GM21529 (cell line): ENCODE results near the gene SMARCD1.

Source experiments
- ATAC-seq: cut with Tn5 transposase; IDR thresholded peaks from one replicate; pipeline ENCODE4 v1.9.1; 2021; ENCODE audit not compliant: unreplicated experiment

The SMARCD1 gene

GRCh38 chr12:50103767-50104321 is 18.7 kb downstream of the SMARCD1 start, which contains the start of gene GPD1:
GPD1 (plus strand) TSS chr12:50104008; CDS start chr12:50104051, 43 bp downstream.
- ATAC-seq = no peak

GRCh38 chr12:50104417-50105366 is 19.6 kb downstream of the SMARCD1 start:
- no peak for ATAC-seq

GRCh38 chr12:50105913-50106450 is 20.8 kb downstream of the SMARCD1 start:
- ATAC-seq = no peak

DNA sequence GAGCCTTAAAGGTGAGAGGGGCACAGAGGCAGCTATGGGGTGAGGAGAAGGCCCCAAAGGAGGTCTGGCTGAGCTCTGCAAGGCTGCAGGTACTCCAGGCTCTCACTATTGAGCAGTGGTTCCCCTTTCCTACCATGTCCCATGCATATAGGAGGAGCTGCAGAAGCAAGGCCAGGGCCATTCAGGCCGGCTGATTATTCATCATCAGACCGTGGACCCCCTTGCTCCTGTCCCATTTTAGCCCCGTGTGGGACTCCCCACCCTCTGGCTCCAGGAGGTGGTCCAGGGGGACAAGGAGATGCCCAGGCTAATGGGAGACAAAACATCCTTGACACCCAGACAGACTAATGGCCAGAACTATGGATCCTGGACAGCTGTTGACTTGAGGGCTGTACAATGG is 21.8 kb downstream of the SMARCD1 start:
- ATAC-seq = no peak

GRCh38 chr12:50107416-50108268 is 22.5 kb downstream of the SMARCD1 start:
- no peak for ATAC-seq

DNA sequence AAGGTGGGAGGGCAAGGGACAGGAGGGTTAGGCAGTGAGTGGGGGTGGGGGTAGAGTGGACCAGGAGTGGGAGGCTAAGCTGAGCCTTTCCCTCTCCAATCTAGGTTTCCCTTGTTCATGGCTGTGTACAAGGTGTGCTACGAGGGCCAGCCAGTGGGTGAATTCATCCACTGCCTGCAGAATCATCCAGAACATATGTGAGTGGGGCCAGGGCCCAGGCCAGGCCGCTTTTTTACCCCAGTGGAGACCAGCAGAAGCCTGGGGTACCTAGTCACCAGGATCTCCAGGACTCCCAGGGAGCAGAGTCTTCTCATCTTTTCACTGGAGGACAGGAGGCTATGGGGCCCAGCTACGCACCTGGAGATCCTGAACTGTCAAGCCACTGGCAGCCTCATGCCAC is 24.2 kb downstream of the SMARCD1 start:
- no peak for ATAC-seq

- no peak for ATAC-seq
Observed at GRCh38 chr12:50110127-50110761, 25.1 kb downstream of the SMARCD1 start.

- peak; percentile 17 for ATAC-seq
Observed at GRCh38 chr12:50110762-50111351, 25.7 kb downstream of the SMARCD1 start.

DNA sequence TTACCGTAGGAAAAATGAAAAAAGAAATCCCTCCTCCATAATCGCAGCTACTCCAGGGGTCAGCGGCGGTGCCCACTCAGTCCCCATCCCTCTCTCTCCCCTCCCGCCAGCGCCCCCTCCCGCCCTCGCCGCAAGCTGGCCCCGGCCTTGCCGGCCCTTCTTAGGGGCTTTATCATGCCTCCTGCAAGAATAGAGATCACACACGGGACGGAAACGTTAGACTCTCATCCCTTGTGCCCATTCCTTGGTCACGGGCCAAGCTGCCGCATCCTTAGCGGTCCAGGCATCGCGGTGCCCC is 26.2 kb downstream of the SMARCD1 start:
- ATAC-seq = peak; percentile 2

DNA sequence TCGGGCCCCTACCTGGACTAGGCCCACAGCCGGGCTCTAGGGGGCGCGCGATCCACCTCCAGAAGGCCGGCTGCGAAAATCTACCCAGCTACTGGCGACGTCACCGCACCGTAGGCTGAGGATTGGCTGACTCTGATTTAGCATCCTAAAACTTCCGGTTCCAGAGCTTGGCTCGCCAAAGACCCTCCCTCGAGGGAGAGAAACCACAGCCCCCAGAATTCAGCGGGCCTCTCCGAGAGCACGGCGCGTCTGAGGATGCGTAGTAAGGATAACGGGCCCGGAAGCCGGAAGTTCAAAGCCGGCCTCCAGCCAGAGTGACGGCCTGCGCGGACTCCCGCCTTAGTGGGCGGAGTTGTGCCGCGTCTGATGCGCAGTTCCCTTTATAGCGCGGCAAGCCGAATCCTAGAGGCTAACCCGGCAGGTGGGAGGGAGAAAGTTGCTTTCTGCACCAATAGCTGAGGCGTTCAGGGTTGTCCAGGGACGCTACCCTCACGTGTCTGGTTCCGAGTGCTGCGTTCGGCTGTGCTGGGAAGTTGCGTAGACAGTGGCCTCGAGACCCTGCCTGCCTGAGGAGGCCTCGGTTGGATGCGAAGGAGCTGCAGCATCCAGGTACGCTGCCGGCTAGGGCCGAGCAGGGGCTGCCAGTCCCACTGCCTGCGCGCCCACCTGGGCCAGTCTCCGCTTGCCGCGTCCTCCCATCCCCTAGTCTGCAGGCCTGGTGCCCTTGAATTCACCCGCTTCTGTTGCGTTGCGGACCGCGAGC is 26.7 kb downstream of the SMARCD1 start, which contains the start of gene COX14:
Gene COX14 (plus strand): TSS at position 544 of the 763 bp plus-strand sequence. CDS start 7,808 bp downstream, outside the sequence.
- peak; percentile 77 for ATAC-seq

GRCh38 chr12:50112456-50113218 is 27.5 kb downstream of the SMARCD1 start:
- peak; percentile 2 for ATAC-seq

GRCh38 chr12:50117057-50117622 is 32.0 kb downstream of the SMARCD1 start:
- no peak for ATAC-seq

- no peak for ATAC-seq
Observed at GRCh38 chr12:50119387-50119786, 34.2 kb downstream of the SMARCD1 start.

- ATAC-seq = no peak
Observed at GRCh38 chr12:50120521-50120920, 35.4 kb downstream of the SMARCD1 start.

DNA sequence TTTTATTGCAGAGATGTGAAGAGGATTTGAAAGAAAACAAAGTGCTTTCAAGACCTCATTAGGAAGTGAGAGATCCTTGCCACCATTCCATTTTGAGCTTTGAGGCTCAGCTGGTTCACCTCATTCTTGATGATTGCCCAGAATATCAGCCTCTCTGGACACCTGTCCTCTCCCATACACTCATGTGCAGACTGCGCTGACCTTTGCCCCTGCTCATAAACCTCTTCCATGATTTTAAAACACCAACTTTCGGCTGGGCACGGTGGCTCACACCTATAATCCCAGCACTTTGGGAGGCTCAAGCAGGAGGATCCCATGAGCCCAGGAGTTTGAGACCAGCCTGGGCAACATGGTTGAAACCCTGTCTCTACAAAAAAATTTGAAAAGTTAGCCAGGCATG is 35.8 kb downstream of the SMARCD1 start:
- no peak for ATAC-seq

DNA sequence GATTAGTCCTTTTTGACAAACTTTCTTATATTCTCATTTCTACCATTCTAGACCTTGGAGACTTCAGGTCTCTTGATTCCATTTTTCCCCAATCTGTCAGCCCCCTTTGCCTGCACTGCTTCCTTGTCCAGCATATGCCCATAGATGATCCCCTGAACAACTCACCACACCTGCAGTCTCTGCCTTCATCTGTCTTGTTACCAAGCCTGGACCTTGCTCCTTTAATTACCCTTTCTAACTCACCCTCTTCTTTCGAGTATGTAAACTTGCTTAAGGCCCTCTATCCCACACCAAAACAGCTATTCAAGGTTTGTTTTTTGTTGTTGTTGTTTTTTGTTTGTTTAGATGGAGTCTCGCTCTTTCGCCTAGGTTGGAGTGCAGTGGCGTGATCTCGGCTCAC is 36.5 kb downstream of the SMARCD1 start:
- no peak for ATAC-seq

DNA sequence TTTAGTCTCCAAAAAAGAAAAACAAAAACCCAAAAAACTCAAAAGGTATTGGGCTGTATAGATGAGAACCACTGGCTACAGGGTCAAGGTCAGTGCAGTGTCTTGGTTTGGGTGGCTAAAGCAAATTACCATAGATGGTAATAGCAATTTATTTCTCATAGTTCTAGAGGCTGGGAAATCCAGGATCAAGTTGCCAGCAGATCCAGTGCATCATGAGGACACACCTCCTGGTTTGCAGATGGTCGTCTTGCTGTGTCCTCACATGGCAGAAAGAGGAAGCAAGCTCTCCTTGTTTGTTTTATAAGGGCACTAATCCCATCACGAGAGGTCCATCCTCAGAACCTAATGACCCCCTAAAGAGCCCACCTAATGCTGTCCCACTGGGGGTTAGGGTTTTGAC is 38.1 kb downstream of the SMARCD1 start:
- no peak for ATAC-seq

GRCh38 chr12:50127546-50127945 is 42.4 kb downstream of the SMARCD1 start:
- no peak for ATAC-seq
